PC-3 (cell line): ENCODE results near the gene C16orf92. TPM values are rescaled to one million over a fixed set of nuclear protein-coding genes. Genes with fewer than 3 reads are reported as not detected.

Experiments
- ATAC-seq: fragments of 200-7000 bp; cut with Tn5 transposase; 2 replicates; pipeline ENCODE4 v1.9.1; 2020; ENCODE audit warnings: mild to moderate bottlenecking, moderate library complexity
- BruUV-seq: library from RNA; stranded (reverse); fragments of 400-500 nt; replicated peaks from 2 replicates; lab custom pipeline; 2021; lab: Mats Ljungman, UMichigan
- CTCF ChIA-PET: fragments of 300-600 bp; sonication (Branson Sonifier 250); formaldehyde crosslinking; loops from one replicate; lab custom pipeline; 2022; ENCODE audit warnings: antibody characterized with exemption; lab: Charles Lee
- POLR2A ChIA-PET: fragments of 300-600 bp; sonication (Branson Sonifier 250); formaldehyde crosslinking; loops from one replicate; lab custom pipeline; 2022; ENCODE audit warnings: antibody characterized with exemption; ENCODE audit not compliant: unreplicated experiment; lab: Charles Lee
- DNase-seq: peaks from one replicate; pipeline ENCODE4 v3.0.0-alpha.2; 2015
- H2AFZ ChIP-seq: fragments of 300-600 bp; sonication (generic); 2 replicates; pipeline ENCODE4 v1.6.0; 2016; ENCODE audit warnings: antibody characterized with exemption, low read length
- H3F3A ChIP-seq: fragments of 300-600 bp; sonication (generic); one replicate; pipeline ENCODE4 v1.6.0; 2017; ENCODE audit warnings: antibody characterized with exemption, low read length, control low read depth, mild to moderate bottlenecking; ENCODE audit not compliant: unreplicated experiment
- H3K27ac ChIP-seq: fragments of 300-600 bp; sonication (generic); 2 replicates; pipeline ENCODE4 v1.5.1; 2016; ENCODE audit warnings: mild to moderate bottlenecking, low read length
- H3K27me3 ChIP-seq: fragments of 300-600 bp; sonication (generic); 2 replicates; pipeline ENCODE4 v1.6.1; 2016; ENCODE audit warnings: low read length, mixed read lengths
- H3K36me3 ChIP-seq: fragments of 300-600 bp; sonication (generic); 2 replicates; pipeline ENCODE4 v1.6.1; 2016; ENCODE audit warnings: low read depth, mixed run types, low read length, mixed read lengths
- H3K4me1 ChIP-seq: fragments of 300-600 bp; sonication (generic); 2 replicates; pipeline ENCODE4 v1.5.1; 2016; ENCODE audit warnings: low read length; ENCODE audit not compliant: insufficient read depth
- H3K4me2 ChIP-seq: fragments of 300-600 bp; sonication (generic); 2 replicates; pipeline ENCODE4 v1.6.0; 2016; ENCODE audit warnings: low read length
- H3K4me3 ChIP-seq: fragments of 300-600 bp; sonication (generic); 2 replicates; pipeline ENCODE4 v1.5.1; 2016; ENCODE audit warnings: mild to moderate bottlenecking, low read length, mixed read lengths
- H3K79me2 ChIP-seq: fragments of 300-600 bp; sonication (generic); 2 replicates; pipeline ENCODE4 v1.6.1; 2017; ENCODE audit warnings: low read length, mixed read lengths
- H3K9ac ChIP-seq: fragments of 300-600 bp; sonication (generic); 2 replicates; pipeline ENCODE4 v1.6.0; 2016; ENCODE audit warnings: mild to moderate bottlenecking, low read length
- H3K9me2 ChIP-seq: fragments of 300-600 bp; sonication (generic); replicated peaks from 2 replicates; pipeline ENCODE4 v1.6.1; 2016; ENCODE audit warnings: mixed run types, low read length, mixed read lengths
- H3K9me3 ChIP-seq: fragments of 300-600 bp; sonication (generic); 2 replicates; pipeline ENCODE4 v1.6.1; 2016; ENCODE audit warnings: low read length, mixed read lengths
- H4K20me1 ChIP-seq: fragments of 300-600 bp; sonication (generic); 2 replicates; pipeline ENCODE4 v1.6.1; 2016; ENCODE audit warnings: low read length, mixed read lengths
- CTCF ChIP-seq: fragments of 300-600 bp; sonication (generic); conservative IDR thresholded peaks from 2 replicates; pipeline ENCODE4 v1.5.1; 2017; ENCODE audit warnings: antibody characterized with exemption, low read depth, mild to moderate bottlenecking, low read length
- EZH2 ChIP-seq: fragments of 300-600 bp; sonication (generic); IDR thresholded peaks from one replicate; pipeline ENCODE4 v1.6.1; 2017; ENCODE audit warnings: antibody characterized with exemption, mild to moderate bottlenecking, low read length; ENCODE audit not compliant: unreplicated experiment
- EZH2phosphoT487 ChIP-seq: fragments of 300-600 bp; sonication (generic); IDR thresholded peaks from 2 replicates; pipeline ENCODE4 v1.6.1; 2018; ENCODE audit warnings: mild to moderate bottlenecking, antibody characterized with exemption, low read length, borderline replicate concordance
- intact Hi-C: fragments of 100-400 bp; cut with micrococcal nuclease; formaldehyde crosslinking; loops from 2 replicates; pipeline ENCODE4 v1.9.0; 2023
- total RNA-seq: library from RNA; depleted of rRNA; stranded (reverse); fragments of >200 nt; gene quantifications from 2 replicates; pipeline ENCODE4 v1.2.3, GENCODE V29; 2014

Gene C16orf92
- total RNA-seq, 1 experiment from 2014 or later, result not detected

GRCh38 chr16:29995911-29996765 is 26.9 kb upstream of the C16orf92 start, which contains the start of gene INO80E:
TSS of gene INO80E (plus strand) at chr16:29996241. CDS start at chr16:29996311, 70 bp downstream.
- Histone ChIP-seq H2AFZ (peak within 1 kb of the TSS; percentile 100), H3K27me3 (no peaks in the 10 kb centered on the region), H3K9me3 (no peaks in the 10 kb centered on the region), H3K9me2 (no peaks in the 10 kb centered on the region), H3K4me2 (peak within 1 kb of the TSS; percentile 100), H3K4me3 (peak within 1 kb of the TSS; percentile 91), H3K9ac (peak within 1 kb of the TSS; percentile 100), H3K79me2 (peaks cover 12% of the 10 kb centered on the region), H3K4me1 (peaks cover 24% of the 10 kb centered on the region), H3F3A (no peaks in the 10 kb centered on the region), H3K36me3 (peaks cover 8% of the 10 kb centered on the region; the same call in 1 of the 2 replicates), H4K20me1 (no peaks in the 10 kb centered on the region), H3K27ac (peak within 1 kb of the TSS; percentile 92)
- ATAC-seq (peak; percentile 94), DNase-seq (peak; percentile 94)
- TSS peak; percentile 34 for BruUV-seq
- ChIA-PET POLR2A (no interaction called here), CTCF (interaction anchor here (0.5 kb wide), 1 partner anchor 9 kb away, joined by 4 read pairs; no protein-coding TSS in a partner anchor)
- TF ChIP-seq EZH2 (no peak), CTCF (no peak), EZH2phosphoT487 (no peak)
- intact Hi-C loops, result loop anchor here (2.0 kb wide), 1 partner anchor 133 kb away; the partner anchor contains the start of gene CDIPT

DNA sequence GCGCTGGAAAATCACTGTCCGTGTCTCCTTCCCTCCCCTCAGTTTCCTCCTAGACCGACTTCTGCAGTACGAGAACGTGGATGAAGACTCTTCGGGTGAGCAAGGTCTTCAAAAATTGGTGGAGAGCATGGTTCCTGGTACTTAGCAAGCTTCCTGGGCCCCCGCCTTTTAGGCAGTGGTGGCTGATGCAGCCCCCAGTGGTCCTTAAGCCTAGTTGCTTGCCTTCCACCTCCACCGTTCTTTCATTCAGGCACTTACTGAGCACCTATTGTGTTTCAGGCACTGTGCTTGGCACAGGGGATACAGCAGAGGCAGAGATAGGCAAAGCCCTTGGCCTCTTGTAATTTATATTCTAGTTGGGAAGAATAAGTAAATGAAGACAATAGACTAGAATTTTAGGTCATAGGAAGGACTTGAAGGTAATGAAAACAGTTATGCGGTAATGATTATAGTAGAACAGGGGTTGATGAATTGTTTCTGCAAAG is 26.2 kb upstream of the C16orf92 start:
- TF ChIP-seq CTCF (no peak), EZH2 (no peak), EZH2phosphoT487 (no peak)
- H3K4me1 ChIP-seq, result peaks cover 24% of the 10 kb centered on the region
- CTCF ChIA-PET, result interaction anchor here (0.5 kb wide), 1 partner anchor 8 kb away, joined by 4 read pairs; no protein-coding TSS in a partner anchor
- H3K27ac ChIP-seq, result no peak overlapping the region
- H3K79me2 ChIP-seq, result peaks cover 12% of the 10 kb centered on the region
- peak overlapping the region; percentile 100 for H2AFZ ChIP-seq
- H3K9me2 ChIP-seq, result no peaks in the 10 kb centered on the region
- H3K36me3 ChIP-seq, result peaks cover 8% of the 10 kb centered on the region; the same call in 1 of the 2 replicates
- peak overlapping the region; percentile 100 for H3K4me2 ChIP-seq
- H4K20me1 ChIP-seq, result no peaks in the 10 kb centered on the region
- peak overlapping the region; percentile 91 for H3K4me3 ChIP-seq
- ATAC-seq (no peak), DNase-seq (no peak)
- no peaks in the 10 kb centered on the region for H3F3A ChIP-seq
- peak overlapping the region; percentile 100 for H3K9ac ChIP-seq
- BruUV-seq, result no TSS peak
- no peaks in the 10 kb centered on the region for H3K9me3 ChIP-seq
- H3K27me3 ChIP-seq, result no peaks in the 10 kb centered on the region
- POLR2A ChIA-PET, result no interaction called here
- intact Hi-C loops, result loop anchor here (2.0 kb wide), 1 partner anchor 134 kb away; the partner anchor contains the start of gene CDIPT
